Measurements from ENCODE around the gene STK11. TPM values are rescaled to one million over a fixed set of nuclear protein-coding genes. Genes with fewer than 3 reads are reported as not detected.

The STK11 gene
- total RNA-seq, 2 donors from 2014 or later, result 60.2 to 70.0 TPM

- Histone ChIP-seq H3K27ac (peak overlapping the region; percentile 3 to 24), H3K9me3 (no peaks in the 10 kb centered on the region), H3K36me3 (peaks cover 40% of the 10 kb centered on the region), H3K4me3 (no peak overlapping the region), H3K27me3 (replicated peaks; ENCODE audit: insufficient read depth) (no peaks in the 10 kb centered on the region), H3K4me1 (ENCODE audit: control insufficient read depth in 1 of 2, low read depth in 2 of 2) (peaks cover 14 to 53% of the 10 kb centered on the region in 2 donors)
- ATAC-seq (ENCODE audit: insufficient number of reproducible peaks, low FRiP score, low read depth) (no peak), DNase-seq (ENCODE audit: low spot score) (no peak)
- TF ChIP-seq, protein P1, sequence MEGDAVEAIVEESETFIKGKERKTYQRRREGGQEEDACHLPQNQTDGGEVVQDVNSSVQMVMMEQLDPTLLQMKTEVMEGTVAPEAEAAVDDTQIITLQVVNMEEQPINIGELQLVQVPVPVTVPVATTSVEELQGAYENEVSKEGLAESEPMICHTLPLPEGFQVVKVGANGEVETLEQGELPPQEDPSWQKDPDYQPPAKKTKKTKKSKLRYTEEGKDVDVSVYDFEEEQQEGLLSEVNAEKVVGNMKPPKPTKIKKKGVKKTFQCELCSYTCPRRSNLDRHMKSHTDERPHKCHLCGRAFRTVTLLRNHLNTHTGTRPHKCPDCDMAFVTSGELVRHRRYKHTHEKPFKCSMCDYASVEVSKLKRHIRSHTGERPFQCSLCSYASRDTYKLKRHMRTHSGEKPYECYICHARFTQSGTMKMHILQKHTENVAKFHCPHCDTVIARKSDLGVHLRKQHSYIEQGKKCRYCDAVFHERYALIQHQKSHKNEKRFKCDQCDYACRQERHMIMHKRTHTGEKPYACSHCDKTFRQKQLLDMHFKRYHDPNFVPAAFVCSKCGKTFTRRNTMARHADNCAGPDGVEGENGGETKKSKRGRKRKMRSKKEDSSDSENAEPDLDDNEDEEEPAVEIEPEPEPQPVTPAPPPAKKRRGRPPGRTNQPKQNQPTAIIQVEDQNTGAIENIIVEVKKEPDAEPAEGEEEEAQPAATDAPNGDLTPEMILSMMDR (IDR thresholded peaks at IDR 0.05), result no peak
Measured at GRCh38 chr19:1221904-1222255, 16.3 kb downstream of the STK11 start.

DNA sequence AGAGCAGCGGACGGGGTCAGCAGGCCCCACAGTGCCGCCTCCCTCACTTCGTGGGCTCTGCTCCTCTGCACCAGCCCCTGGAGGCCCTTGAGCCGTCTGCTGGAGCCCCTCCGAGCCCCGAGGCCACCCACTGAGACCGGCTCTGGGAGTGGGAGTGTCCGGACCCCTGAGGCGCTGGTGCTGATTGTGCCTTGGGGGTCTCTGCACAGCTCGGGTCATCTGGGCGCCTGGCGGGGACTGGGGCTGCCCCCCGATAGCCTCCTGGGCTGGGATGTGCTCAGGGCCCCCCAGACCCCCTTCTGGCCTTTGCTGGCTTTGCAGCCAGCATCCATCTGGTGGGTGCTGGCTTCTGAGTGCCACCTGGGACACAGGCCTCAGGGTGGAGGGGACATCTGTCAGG, 16.8 kb downstream of the STK11 start:
- Histone ChIP-seq H3K4me1 (ENCODE audit: control insufficient read depth in 1 of 2, low read depth in 2 of 2) (peaks cover 9 to 48% of the 10 kb centered on the region in 2 donors), H3K27ac (no peak overlapping the region)

GRCh38 chr19:1223018-1223855, 17.7 kb downstream of the STK11 start:
- Histone ChIP-seq H3K27me3 (replicated peaks; ENCODE audit: insufficient read depth) (no peaks in the 10 kb centered on the region), H3K4me3 (no peak overlapping the region), H3K4me1 (ENCODE audit: control insufficient read depth in 1 of 2, low read depth in 2 of 2) (peaks cover 6 to 39% of the 10 kb centered on the region in 2 donors), H3K27ac (no peak overlapping the region), H3K36me3 (peaks cover 52% of the 10 kb centered on the region), H3K9me3 (no peaks in the 10 kb centered on the region)
- no peak for DNase-seq (ENCODE audit: low spot score)
- TF ChIP-seq, protein P1 (IDR thresholded peaks at IDR 0.05), result peak; percentile 37
- ATAC-seq (ENCODE audit: insufficient number of reproducible peaks, low FRiP score, low read depth), result no peak

More for the DNA sequence above, 16.8 kb downstream of the STK11 start:
- ATAC-seq (ENCODE audit: insufficient number of reproducible peaks, low FRiP score, low read depth), result no peak
- no peak overlapping the region for H3K4me3 ChIP-seq
- peaks cover 46% of the 10 kb centered on the region for H3K36me3 ChIP-seq
- no peaks in the 10 kb centered on the region for H3K9me3 ChIP-seq
- no peaks in the 10 kb centered on the region for H3K27me3 ChIP-seq (replicated peaks; ENCODE audit: insufficient read depth)
- no peak for DNase-seq (ENCODE audit: low spot score)
- TF ChIP-seq, protein P1 (IDR thresholded peaks at IDR 0.05), result no peak

GRCh38 chr19:1224047-1224825, 18.7 kb downstream of the STK11 start:
- Histone ChIP-seq H3K27me3 (replicated peaks; ENCODE audit: insufficient read depth) (no peaks in the 10 kb centered on the region), H3K9me3 (no peaks in the 10 kb centered on the region), H3K27ac (no peak overlapping the region), H3K36me3 (peaks cover 54% of the 10 kb centered on the region), H3K4me3 (no peak overlapping the region), H3K4me1 (ENCODE audit: control insufficient read depth in 1 of 2, low read depth in 2 of 2) (peaks cover 6 to 29% of the 10 kb centered on the region in 2 donors)
- TF ChIP-seq, protein P1 (IDR thresholded peaks at IDR 0.05), result no peak
- no peak for ATAC-seq (ENCODE audit: insufficient number of reproducible peaks, low FRiP score, low read depth)
- no peak for DNase-seq (ENCODE audit: low spot score)

DNA sequence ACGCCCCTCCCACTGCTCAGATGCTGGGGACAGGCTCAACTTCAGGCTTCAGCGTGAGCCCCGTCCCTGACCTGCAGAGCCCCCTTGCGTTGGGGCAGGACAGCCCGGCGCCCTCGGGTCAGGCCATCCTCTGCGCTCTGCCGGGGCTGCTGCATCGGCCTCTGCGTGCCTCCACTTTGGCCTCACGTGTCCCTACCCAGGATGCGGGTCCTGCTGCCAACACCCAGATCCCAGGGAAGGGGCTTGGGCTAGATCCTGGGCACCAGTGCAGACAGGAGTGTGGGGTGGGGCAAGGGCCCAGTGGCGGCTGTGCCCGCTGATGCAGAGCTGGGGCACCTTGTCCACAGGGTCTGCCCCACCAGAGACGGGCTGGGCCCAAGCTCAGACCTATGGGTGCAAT, 19.3 kb downstream of the STK11 start:
- Histone ChIP-seq H3K36me3 (peaks cover 54% of the 10 kb centered on the region), H3K9me3 (no peaks in the 10 kb centered on the region), H3K4me1 (ENCODE audit: control insufficient read depth in 1 of 2, low read depth in 2 of 2) (peaks cover 6 to 26% of the 10 kb centered on the region in 2 donors), H3K27me3 (replicated peaks; ENCODE audit: insufficient read depth) (no peaks in the 10 kb centered on the region), H3K27ac (no peak overlapping the region), H3K4me3 (no peak overlapping the region)
- TF ChIP-seq, protein P1 (IDR thresholded peaks at IDR 0.05), result no peak
- no peak for ATAC-seq (ENCODE audit: insufficient number of reproducible peaks, low FRiP score, low read depth)
- no peak for DNase-seq (ENCODE audit: low spot score)
